ENCODE results near the gene LCN2. TPM values are rescaled to one million over a fixed set of nuclear protein-coding genes. Genes with fewer than 3 reads are reported as not detected.

Gene LCN2
- total RNA-seq, 1 donor from 2014 or later: not detected

GRCh38 chr9:128149951-128150593 is 819 bp downstream of the LCN2 start:
- DNase-seq (ENCODE audit: low read depth in 2 of 2): no peak

GRCh38 chr9:128150594-128151308 is 1.5 kb downstream of the LCN2 start:
- no peak for DNase-seq (ENCODE audit: low read depth in 2 of 2)

GRCh38 chr9:128151309-128152132 is 2.3 kb downstream of the LCN2 start:
- DNase-seq (ENCODE audit: low read depth in 2 of 2): no peak

- DNase-seq (ENCODE audit: low read depth in 2 of 2): no peak
These were observed 3.1 kb downstream of the LCN2 start for GRCh38 chr9:128152133-128153059.

- DNase-seq (ENCODE audit: low read depth in 2 of 2): no peak
These were observed 4.0 kb downstream of the LCN2 start for GRCh38 chr9:128153060-128153946.

GRCh38 chr9:128153947-128154695 is 4.9 kb downstream of the LCN2 start:
- DNase-seq (ENCODE audit: low read depth in 2 of 2): no peak

GRCh38 chr9:128155736-128156500 is 6.7 kb downstream of the LCN2 start:
- DNase-seq (ENCODE audit: low read depth in 2 of 2): no peak

GRCh38 chr9:128159522-128159783 is 10.2 kb downstream of the LCN2 start:
- no peak for DNase-seq (ENCODE audit: low read depth in 2 of 2)

GRCh38 chr9:128159784-128160602 is 10.7 kb downstream of the LCN2 start, which contains the start of gene BBLN:
TSS of gene BBLN (plus strand) at chr9:128160265. CDS start at chr9:128160408, 143 bp downstream.
- peak; percentile 78 to 93 for DNase-seq (ENCODE audit: low read depth in 2 of 2)

- DNase-seq (ENCODE audit: low read depth in 2 of 2): peak in 1 of 2 donors; percentile 17
These were observed 11.3 kb downstream of the LCN2 start for GRCh38 chr9:128160603-128160987.

GRCh38 chr9:128161215-128161902 is 12.1 kb downstream of the LCN2 start:
- DNase-seq (ENCODE audit: low read depth in 2 of 2): no peak

- no peak for DNase-seq (ENCODE audit: low read depth in 2 of 2)
These were observed 13.2 kb downstream of the LCN2 start for GRCh38 chr9:128162215-128163026.

- no peak for DNase-seq (ENCODE audit: low read depth in 2 of 2)
These were observed 13.8 kb downstream of the LCN2 start for GRCh38 chr9:128163027-128163515.

- DNase-seq (ENCODE audit: low read depth in 2 of 2): no peak
These were observed 14.5 kb downstream of the LCN2 start for GRCh38 chr9:128163523-128164306.

GRCh38 chr9:128164307-128164885 is 15.1 kb downstream of the LCN2 start:
- no peak for DNase-seq (ENCODE audit: low read depth in 2 of 2)

Measured in dermis microvascular lymphatic vessel endothelial cell (primary cell).